GM18505 (cell line): ENCODE data around the gene PCGF5.
"Not testable (repeated sequence)": the region's sequence is repeated elsewhere in the genome, so short reads cannot be mapped to it uniquely, and the experiment has no call there.

Source experiments
- ATAC-seq: cut with Tn5 transposase; IDR thresholded peaks from one replicate; pipeline ENCODE4 v1.9.1; 2021; ENCODE audit not compliant: unreplicated experiment
- POLR2A ChIP-seq: IDR thresholded peaks from 4 replicates; pipeline ENCODE4 v1.6.1; 2011; ENCODE audit warnings: borderline replicate concordance; ENCODE audit not compliant: insufficient read depth, insufficient read length; ENCODE audit errors: extremely low read depth

PCGF5 gene

GRCh38 chr10:91271886-91272285, 51.4 kb downstream of the PCGF5 start:
- no peak for ATAC-seq
- no peak for TF ChIP-seq POLR2A

- TF ChIP-seq POLR2A: no peak
- no peak for ATAC-seq
Measured at GRCh38 chr10:91284486-91285090, 64.1 kb downstream of the PCGF5 start.

GRCh38 chr10:91286572-91286971, 66.1 kb downstream of the PCGF5 start:
- TF ChIP-seq POLR2A: no peak
- ATAC-seq: no peak

GRCh38 chr10:91287276-91287675, 66.8 kb downstream of the PCGF5 start:
- no peak for TF ChIP-seq POLR2A
- no peak for ATAC-seq

- ATAC-seq: no peak
- no peak for TF ChIP-seq POLR2A
Measured at GRCh38 chr10:91287912-91288311, 67.4 kb downstream of the PCGF5 start.

GRCh38 chr10:91289305-91289704, 68.8 kb downstream of the PCGF5 start:
- no peak for TF ChIP-seq POLR2A
- ATAC-seq: no peak

GRCh38 chr10:91290607-91291006, 70.1 kb downstream of the PCGF5 start:
- TF ChIP-seq POLR2A: no peak
- ATAC-seq: no peak

GRCh38 chr10:91294134-91294906, 73.9 kb downstream of the PCGF5 start:
- ATAC-seq: no peak
- no peak for TF ChIP-seq POLR2A

- ATAC-seq: no peak
- TF ChIP-seq POLR2A: no peak
Measured at GRCh38 chr10:91295346-91295745, 74.9 kb downstream of the PCGF5 start.

- TF ChIP-seq POLR2A: no peak
Measured at GRCh38 chr10:91296471-91296870, 76.0 kb downstream of the PCGF5 start.

GRCh38 chr10:91298224-91298871, 77.9 kb downstream of the PCGF5 start:
- peak; percentile 70 for ATAC-seq
- TF ChIP-seq POLR2A: no peak

More at GRCh38 chr10:91296471-91296870, 76.0 kb downstream of the PCGF5 start:
- no peak for ATAC-seq

- ATAC-seq: no peak
- no peak for TF ChIP-seq POLR2A
Measured at GRCh38 chr10:91299999-91300575, 79.6 kb downstream of the PCGF5 start.

- not testable (repeated sequence) for ATAC-seq
Measured at GRCh38 chr10:91302946-91303345, 82.5 kb downstream of the PCGF5 start.

- not testable (repeated sequence) for ATAC-seq
Measured at GRCh38 chr10:91305979-91306378, 85.5 kb downstream of the PCGF5 start.
